GM19238 (cell line): ENCODE results near the gene ERBB4.

Source experiments
- DNase-seq: peaks from one replicate; pipeline ENCODE4 v3.0.0; 2011; ENCODE audit warnings: low spot score; ENCODE audit not compliant: insufficient read length

The ERBB4 gene

DNA sequence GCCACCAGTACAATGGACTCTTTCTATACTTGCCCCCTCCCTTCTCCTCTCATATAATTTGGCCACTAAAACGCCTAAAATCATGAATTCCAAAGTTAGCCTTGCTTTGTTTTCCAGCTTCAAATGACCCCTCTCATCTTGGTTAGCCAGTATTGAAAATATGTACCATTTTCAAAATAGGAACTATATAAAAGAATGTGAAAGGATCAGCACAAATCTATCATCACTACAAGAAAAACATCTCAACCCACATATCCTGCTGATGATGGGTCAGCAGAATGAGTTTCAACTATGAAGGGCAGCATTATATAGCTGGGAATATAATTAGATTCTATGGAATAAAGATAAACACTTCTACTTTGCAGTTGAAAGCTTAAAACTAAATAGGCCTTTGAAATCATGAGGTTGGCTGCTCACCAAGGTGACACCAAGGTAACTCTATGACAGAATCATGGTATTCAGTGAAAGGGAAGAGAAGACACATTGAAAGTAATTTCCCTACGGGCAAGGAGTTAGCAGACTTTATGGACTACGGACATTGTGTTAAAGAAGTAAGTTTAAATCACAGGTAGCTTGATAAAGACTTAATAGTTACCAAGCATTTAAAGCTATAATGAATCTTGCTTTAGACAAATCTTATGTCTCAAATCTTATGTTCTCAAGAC, 1109.2 kb downstream of the ERBB4 start:
- DNase-seq: no peak

DNA sequence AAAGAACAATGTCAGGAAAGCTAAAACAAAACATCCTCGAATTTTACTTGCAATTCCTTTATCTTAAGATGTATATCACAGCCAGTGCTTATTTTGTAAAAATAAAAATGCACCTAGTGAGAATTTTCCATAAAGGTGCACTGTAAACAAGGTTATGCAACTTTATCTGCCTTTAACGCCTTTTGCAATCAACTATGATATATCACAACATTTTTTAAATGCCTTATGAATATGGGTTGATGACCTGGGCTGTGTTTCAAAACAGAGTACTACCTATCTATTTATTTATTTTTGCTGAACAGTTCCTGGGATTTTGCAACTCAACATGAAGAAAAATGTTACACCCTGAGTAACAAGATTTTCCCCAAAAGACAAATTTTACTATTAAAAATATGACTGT, 1112.4 kb downstream of the ERBB4 start:
- no peak for DNase-seq

DNA sequence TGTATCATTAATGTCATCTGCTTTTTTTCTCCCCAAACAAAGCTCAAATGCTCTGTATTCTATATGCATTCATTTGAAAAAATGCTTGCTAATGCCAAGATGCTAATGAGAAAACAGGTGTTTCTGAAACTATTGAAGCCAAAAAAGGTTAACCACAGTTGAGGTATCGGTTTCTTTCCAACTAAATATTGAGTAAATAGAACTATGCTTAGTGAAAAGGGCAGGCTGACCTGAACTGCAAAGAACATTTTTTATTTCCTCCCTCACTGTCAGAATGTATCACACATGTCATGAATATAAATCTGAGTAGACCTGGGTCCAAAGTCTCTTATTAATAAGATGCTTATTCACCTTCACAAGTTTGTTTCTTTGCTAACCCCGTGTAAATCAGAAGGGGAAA, 1115.6 kb downstream of the ERBB4 start:
- DNase-seq: no peak

DNA sequence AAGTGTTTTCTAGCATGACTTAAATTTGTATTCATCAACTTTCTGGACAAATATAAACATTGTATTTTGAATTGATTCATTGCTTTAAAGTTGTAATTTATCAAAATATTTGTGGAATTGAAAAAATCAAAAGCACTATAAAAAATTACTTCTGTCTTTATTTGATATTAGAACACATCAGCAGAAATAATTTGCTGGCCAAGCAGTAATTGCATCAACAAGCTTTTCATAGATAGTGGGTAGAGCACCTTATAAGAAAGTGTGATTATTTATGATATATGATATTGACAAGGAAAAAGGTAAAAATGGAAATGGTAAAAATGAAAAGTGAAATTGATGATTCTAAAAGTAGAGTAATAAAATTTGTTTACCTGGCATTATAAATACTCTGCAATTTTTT, 1121.1 kb downstream of the ERBB4 start:
- no peak for DNase-seq

DNA sequence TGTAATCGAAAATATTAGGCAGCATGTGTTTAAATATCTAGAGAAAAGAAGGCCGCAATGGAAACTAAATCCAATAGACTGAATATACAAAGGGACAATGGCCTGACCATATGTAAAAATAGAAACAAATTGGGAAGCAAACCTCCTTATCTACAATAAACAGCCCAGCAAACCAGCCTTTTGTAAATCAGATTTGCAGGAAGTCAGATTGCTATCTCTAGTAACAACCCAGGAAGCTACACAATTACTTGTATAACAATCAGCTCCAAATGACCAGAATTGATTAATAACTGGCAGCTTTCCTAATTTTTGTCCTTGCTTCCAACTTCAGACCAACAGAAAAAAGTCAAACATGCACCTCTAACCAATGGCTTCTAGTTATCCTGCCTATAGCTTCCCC, 1122.2 kb downstream of the ERBB4 start:
- no peak for DNase-seq

DNA sequence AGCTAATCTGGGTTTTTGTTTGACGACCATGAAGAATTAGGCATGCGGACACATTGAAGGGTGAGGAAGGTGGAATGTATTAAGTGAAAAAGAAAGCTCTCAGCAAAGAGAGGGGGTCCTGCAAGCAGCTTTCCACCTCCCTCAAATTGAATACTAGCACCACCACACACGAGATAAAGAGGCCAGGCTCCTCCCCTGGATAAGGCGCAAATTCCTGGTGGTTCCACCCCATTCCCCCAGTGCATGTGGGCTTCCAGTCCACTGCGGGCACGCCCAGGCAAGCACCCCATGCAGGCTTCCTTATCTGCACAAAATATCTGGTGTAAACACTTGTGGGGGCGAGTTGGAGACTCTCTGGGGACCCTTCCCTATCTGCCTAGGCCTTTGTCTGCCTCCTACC, 1124.9 kb downstream of the ERBB4 start:
- no peak for DNase-seq

DNA sequence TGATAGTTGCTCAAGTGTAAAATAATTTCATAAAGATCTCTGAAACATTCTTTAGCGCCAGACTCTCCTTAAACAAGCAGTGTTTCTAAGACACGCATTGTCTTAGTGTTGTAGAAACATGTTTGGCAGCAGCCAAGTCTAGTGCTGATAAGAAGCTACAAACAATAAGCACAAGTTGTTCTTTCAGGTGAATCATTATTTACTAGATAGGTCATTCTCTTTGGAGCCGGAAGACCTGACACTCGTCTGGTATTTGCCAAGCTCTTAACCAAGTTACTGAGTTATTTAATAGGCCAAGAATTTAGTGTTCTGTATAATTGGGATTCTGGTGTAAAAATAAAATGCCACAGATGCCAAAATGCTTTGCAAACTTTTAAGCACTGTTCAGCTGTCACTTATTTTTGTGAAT, 1130.1 kb downstream of the ERBB4 start:
- DNase-seq: no peak

DNA sequence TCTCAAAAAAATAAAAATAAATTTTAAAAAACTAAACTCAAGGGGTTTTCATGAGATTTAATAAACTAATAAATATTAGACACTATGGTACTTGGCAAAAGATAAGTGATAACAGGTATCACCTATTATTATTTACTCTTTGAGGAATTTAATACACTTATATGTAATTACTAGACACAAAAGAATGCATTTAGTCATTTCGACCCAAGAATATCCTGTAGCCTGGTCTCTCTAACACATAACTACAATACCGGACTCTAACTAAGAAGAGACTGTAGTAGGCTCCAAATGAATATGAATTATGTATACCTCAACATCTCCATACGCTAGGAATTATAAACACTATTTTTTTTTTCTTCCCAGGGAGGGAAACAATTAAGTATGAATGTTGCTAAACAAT, 1131.5 kb downstream of the ERBB4 start:
- DNase-seq: no peak

DNA sequence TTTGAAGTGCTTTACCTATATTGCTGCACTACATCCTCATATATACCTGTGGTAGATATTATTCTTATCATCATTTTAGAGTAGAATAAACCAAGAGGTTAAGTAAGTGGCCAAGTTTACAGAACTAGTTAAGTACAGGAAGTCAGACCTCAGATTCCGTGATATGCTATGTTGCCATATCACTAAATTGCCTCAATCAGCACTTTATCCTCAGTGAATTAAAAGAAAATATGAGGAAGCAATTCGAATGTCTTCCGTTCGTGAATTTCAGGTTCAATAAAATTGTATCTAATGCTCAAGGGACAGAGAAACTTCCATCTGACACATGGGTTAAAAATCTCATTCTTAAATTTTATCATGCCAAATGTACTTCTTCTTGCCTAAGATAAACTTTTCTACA, 1133.6 kb downstream of the ERBB4 start:
- no peak for DNase-seq

DNA sequence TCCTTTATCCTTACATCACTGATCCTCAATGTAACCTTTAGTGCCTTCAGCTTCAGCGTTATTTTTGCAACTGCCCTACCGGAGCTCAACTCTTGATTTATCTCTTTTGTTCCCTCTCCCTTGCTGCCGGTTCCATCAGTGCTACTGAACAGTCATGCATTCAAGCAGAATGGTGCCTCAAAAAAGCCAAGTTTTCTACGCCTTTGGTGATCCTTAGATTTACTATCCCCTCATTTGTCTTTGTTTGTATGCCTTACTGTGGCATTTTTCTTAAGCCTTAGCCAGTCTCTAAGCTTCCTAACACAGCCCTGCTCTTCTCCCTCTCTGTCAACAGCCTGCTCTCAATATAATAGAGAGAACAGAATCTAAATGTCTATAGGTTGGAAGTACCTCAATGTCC, 1134.5 kb downstream of the ERBB4 start:
- DNase-seq: no peak

DNA sequence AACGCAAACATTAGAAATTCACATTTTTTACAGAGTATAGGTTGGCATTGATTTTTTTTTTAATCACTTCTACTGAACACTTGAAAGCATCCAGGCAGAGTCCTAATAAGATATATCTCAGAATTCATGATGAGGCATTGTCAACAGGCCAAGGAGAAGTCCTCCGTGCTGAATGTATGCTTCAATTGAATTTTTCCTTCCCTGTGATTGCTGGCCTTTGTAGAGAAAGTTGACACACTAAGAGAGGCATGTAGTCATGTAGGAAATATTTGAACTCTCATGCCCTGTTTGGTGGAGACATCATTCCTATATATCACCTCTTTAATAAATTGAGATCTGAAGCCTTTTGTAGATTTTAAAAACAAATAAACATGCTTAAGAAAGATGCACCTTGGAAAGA, 1137.3 kb downstream of the ERBB4 start:
- DNase-seq: no peak

DNA sequence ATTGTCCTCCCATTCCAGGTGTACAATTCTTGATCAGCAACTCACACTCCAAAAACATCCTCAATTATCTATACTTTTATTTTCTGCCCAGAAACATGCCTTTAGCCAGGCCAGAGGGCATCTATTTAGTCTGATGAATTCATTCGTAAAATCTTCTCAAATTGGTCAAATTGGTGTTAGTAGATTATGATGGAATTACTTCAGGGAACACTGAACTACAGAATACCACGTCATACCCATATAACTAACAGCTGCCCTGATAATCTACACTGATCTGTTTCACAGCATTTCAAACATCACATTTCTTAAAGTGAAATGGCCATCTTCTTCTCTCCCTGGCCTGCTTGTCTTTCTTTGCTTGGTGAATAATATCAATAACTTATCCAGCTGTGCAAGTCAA, 1140.8 kb downstream of the ERBB4 start:
- DNase-seq: no peak

DNA sequence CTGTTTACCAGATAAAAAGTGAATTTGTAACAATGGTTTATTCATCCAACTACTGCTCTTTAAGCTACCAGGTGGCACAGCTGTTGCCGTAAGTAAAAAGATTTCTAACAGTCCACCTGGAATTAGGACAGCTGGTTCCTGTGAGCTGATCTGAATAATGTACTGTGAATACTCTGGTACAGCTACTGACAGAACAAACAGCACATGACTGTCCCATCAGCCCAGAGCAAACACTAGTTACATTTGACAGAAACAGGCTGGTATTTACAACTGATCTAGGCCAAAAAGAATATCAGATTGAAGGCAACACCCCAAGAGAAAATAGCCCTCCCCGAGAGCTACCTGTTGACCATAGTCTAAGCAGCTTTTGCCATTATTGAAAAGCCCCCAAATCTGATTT, 1141.8 kb downstream of the ERBB4 start:
- no peak for DNase-seq

DNA sequence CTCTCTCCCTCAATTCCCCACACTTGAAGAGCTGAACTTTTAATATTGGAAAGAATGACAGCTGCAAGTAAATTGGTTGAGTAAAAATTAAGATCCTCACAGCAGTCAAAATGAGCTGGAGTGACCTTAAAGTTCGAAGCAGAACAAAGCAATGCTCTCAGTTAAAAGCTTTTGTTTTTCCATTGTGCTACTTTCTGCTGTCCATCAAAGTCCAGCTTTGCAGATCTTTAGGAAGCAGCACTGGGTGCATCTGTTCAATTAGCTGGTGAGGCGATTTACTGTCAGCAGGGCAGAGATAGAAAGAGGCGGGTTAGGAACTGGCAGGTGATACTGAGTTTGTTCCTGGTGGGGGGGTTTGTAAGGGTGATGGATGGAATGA, 1147.4 kb downstream of the ERBB4 start:
- no peak for DNase-seq

DNA sequence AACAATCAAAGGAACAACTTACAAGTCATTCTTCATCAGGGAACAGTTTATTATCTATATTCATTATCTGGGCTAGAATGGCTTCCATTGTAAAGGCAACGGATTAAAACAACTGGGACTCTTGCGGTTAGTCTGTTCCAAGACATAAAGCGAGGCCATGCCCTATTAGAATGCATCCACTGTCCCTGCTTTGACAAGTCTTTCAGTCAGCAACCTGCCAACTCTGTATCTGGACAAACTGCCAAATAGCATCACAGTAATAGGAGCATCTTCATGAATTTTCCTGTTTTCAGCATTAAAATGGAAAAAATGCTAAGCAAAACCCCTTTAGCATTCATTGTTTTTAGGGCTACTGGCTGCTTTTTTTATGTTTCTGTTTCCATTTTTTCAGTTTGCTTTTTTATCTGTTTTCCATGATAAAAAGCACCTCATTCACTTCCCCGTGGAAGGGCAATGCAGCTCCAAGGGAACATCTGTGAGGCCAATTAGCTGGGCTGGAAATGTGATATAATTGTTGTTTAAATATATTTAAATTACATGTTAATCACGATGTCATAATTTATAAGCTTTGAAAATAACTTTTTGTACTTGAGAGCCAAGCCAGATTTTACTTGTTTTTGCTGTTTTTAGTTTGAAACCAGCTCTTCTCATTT, 1147.9 kb downstream of the ERBB4 start:
- no peak for DNase-seq

DNA sequence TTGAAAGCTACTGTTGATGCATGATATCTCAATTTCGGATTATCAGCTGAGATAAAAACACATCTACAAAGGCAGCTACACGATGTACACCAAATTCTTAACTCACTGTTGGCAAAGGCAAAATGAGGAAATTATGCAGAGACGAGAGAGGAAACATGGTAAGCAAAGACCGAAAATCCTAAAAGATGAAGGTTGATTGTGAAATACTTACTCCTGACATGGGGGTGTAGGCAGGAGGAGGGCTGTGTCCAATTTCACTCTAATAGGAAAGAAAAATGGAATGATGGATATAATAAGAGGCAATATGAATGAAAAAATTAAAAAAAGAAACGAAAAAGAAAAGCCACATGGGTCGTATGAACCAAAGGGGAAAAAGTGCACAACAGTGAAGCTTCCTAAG, 1150.9 kb downstream of the ERBB4 start:
- no peak for DNase-seq

DNA sequence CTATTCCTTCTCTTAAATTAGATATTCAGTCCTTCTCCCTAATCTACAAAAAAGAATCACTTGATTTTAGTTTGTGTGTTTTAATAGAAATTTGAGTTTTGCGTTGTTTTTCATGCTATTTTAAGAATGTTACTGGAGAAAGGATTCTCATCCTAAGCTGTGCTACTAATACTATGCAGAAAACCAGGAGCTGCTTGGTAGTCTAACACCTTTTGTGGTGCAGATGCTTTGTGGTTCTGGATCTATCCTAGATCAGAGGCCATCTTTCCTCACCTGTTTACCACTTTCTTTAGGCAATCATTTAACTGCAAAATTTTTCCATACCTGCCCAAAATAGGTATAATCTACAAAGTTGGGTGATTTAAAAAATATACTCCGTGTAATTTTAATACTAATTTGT, 1158.6 kb downstream of the ERBB4 start:
- DNase-seq: no peak

DNA sequence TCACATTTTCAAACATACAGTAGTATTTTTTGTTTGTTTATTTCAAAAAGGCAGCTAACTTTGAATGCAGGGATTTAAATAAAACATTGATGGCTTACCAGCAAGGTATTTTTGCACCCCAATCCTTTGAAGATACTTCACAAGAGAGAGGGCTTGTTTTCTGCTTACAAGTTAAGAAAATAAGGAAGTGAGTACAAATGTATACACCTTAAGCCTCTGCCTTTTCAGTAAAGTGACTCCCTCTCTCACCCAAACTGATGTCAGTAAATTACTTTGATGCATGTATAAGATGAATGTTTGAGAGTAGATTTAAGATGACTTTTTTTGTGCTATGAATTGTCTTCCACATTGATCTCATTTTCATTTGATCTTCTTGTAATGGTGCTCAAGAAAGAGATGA, 1162.2 kb downstream of the ERBB4 start:
- no peak for DNase-seq

DNA sequence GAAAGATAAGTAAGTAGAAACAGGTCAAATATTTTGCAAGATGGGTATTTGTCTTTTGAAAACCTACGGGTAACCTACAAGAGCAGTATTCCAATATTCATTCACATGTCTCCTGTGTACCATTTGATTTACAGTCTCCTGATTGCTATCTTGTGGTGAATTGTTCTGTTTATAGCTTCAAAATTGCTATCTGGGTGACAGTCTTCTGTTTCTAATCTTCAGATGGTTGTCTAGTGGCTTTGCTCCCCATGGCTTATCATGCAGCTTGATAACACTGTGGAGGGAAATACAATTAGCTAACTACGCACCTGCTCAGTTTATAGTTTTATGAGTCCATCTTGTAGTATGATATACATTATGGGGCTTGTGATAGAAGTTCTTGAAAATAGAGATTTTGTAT, 1165.4 kb downstream of the ERBB4 start:
- DNase-seq: no peak

DNA sequence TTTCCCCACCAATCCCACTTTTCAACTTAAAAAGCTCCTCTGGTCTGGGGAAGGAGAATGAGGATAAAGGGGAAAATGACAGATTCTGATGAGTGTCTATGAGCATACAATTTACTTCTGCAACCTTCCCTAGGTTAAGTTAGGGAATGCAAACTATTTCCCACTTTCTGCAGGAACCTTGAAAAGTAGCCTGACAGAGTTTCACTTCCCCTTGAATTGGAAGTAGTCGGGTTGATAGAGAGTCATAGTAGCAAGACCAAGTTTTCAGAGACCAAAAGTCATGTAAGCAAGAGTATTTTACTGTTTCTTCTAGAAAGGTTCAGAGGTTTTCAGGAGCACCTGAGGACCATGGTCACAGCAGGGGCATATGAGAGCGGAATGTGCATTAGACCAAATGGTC, 1167.1 kb downstream of the ERBB4 start:
- DNase-seq: no peak

DNA sequence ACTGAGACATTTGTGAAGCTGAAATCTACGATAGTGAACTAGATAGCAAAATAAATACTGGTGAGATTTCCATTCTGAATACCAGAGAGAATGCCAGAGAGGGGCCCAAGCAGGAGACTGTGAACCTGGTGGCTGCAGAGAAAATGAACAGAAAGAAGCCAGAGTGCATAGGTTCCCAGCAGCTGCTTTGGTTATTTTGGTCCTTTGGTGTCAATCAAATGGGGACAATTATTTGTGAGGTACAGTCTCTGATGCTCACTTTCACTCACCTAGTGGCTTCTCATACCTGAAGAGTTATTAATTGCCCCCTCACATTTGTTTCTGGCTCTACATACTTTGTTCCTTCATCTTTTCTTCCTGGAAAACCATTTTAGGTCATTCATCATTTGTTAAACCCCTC, 1170.1 kb downstream of the ERBB4 start:
- no peak for DNase-seq

DNA sequence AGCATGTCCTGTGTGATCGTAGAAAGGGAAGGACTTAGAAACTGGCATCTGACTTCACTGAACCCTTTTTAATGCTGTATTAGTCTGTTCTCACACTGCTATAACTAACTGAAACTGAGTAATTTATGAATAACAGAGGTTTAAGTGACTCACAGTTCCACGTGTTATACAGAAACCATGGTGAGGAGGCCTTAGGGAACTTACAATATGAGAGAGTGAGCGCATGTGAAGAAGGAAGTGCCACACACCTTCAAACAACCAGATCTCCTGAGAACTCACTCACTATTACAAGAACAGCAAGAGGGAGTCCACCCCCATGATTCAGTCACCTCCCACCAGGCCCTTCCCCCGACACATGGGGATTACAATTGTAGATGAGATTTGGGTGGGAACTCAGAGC, 1170.9 kb downstream of the ERBB4 start:
- DNase-seq: no peak

DNA sequence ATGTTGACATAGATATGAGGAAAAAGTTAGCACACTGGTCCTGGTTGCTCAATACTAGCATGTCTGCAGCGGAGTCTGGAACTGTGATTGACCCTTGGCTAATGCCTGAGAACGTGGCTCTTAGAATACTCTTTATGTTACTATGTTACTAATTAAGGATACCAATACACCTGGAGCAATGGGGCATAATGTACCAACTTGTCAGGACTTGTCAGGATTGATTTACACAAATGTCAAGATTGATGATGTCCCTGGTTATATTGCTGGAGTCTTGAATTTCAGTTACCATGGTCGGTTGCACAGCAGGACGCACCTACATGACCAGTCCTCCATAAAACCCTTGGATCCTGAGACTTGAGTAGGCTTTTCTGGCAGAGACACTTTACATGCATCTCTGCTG, 1171.3 kb downstream of the ERBB4 start:
- DNase-seq: no peak

DNA sequence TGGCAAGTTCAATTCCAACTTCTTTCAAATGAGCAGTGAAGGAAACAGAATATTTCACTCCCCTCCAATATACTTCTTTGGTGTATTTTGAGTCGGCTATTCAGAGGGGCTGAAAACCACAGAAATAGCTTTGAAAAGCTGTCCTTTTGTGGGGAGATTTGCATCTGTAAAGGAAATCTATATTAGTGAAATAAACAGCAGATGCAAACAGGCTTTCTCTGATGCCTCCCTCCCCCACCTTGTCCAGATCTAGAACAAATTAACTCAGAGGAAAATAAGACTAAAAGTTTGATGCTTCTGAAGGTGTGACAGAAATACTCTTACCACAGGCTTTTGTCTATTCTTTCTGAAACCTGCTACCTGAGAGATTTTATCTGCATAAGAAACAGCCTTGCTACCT, 1173.7 kb downstream of the ERBB4 start:
- no peak for DNase-seq
